Measurements from ENCODE around the gene CRYZ. TPM values are rescaled to one million over a fixed set of nuclear protein-coding genes. Genes with fewer than 3 reads are reported as not detected.
A peak's percentile ranks its signal among the peaks of the same experiment; 100 is the strongest.

CRYZ gene
- total and polyA plus RNA-seq, 8 donors: 39.5 to 78.6 (median 61.8) TPM

DNA sequence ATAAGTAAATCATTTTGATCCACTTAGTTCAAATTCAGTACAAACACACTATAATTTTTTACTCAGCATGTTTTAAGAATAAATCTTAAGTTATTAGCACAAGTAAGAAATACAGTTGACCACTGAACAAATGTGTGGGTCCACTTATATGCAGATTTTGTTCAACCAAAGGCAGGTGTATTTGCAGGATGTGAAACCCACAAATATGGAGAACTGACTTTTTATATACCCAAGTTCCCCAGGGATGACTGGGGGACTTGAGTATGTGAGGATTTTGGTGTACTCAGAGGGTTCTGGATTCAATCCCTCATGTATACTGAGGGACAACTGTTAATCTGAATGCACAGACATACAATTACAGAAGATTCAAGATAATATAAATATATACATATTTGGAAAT, 33.5 kb downstream of the CRYZ start:
- DNase-seq (no peak), ATAC-seq (no peak)
- Histone ChIP-seq H3K9me3 (no peaks in the 10 kb centered on the region), H3K4me3 (no peak overlapping the region), H3K36me3 (peaks cover 0 to 6% of the 10 kb centered on the region in 2 donors), H3K4me1 (no peaks in the 10 kb centered on the region), H3K27me3 (no peaks in the 10 kb centered on the region), H3K27ac (no peak overlapping the region)
- TF ChIP-seq CTCF (IDR thresholded peaks at IDR 0.05): no peak
- intact Hi-C loops (cut with DNase I): no loop called here

- no peaks in the 10 kb centered on the region for H3K9me3 ChIP-seq
- intact Hi-C loops (cut with DNase I): no loop called here
- no peak for DNase-seq
Observed at GRCh38 chr1:74697832-74698231, 35.0 kb downstream of the CRYZ start.

DNA sequence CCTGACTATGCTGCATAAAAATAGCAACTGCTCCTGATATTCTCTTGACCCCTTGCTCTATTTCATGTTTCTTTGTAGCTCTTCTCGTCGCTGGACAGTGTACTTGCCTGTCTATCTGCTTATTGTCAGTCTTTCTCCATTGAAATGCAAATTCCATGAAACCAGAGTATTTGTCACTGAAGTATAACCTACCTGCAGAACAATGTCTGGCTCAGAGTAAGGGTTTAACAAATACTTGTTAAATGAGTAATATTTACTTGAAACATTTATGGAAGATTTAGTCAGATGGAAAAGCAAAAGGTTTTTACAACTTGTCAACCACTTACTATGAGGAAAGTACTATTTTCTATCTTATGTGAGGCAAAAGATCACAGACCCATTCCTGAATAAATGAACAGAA, 39.4 kb downstream of the CRYZ start:
- intact Hi-C loops (cut with DNase I): no loop called here
- H3K4me1 ChIP-seq: no peaks in the 10 kb centered on the region
- no peaks in the 10 kb centered on the region for H3K27me3 ChIP-seq
- H3K4me3 ChIP-seq: no peak overlapping the region
- no peak for TF ChIP-seq CTCF (IDR thresholded peaks at IDR 0.05)
- H3K36me3 ChIP-seq: no peaks in the 10 kb centered on the region
- H3K27ac ChIP-seq: no peak overlapping the region
- no peak for ATAC-seq
- no peaks in the 10 kb centered on the region for H3K9me3 ChIP-seq
- no peak for DNase-seq

More at GRCh38 chr1:74697832-74698231, 35.0 kb downstream of the CRYZ start:
- Histone ChIP-seq H3K27ac (no peak overlapping the region), H3K4me3 (no peak overlapping the region), H3K4me1 (no peaks in the 10 kb centered on the region), H3K27me3 (no peaks in the 10 kb centered on the region), H3K36me3 (no peaks in the 10 kb centered on the region)
- TF ChIP-seq CTCF (IDR thresholded peaks at IDR 0.05): no peak
- no peak for ATAC-seq

- H3K4me1 ChIP-seq: no peaks in the 10 kb centered on the region
- ATAC-seq (peak; percentile 38), DNase-seq (no peak)
- no peak for TF ChIP-seq CTCF (IDR thresholded peaks at IDR 0.05)
- H3K36me3 ChIP-seq: no peaks in the 10 kb centered on the region
- H3K9me3 ChIP-seq: no peaks in the 10 kb centered on the region
- no peaks in the 10 kb centered on the region for H3K27me3 ChIP-seq
- no peak overlapping the region for H3K27ac ChIP-seq
- no peak overlapping the region for H3K4me3 ChIP-seq
- intact Hi-C loops (cut with DNase I): no loop called here
Observed at GRCh38 chr1:74690909-74691308, 41.9 kb downstream of the CRYZ start.

GRCh38 chr1:74690364-74690696, 42.5 kb downstream of the CRYZ start:
- TF ChIP-seq CTCF (IDR thresholded peaks at IDR 0.05): no peak
- intact Hi-C loops (cut with DNase I): no loop called here
- H3K4me3 ChIP-seq: no peak overlapping the region
- H3K4me1 ChIP-seq: no peaks in the 10 kb centered on the region
- no peaks in the 10 kb centered on the region for H3K27me3 ChIP-seq
- H3K36me3 ChIP-seq: no peaks in the 10 kb centered on the region
- no peak for DNase-seq
- H3K9me3 ChIP-seq: no peaks in the 10 kb centered on the region
- H3K27ac ChIP-seq: no peak overlapping the region
- peak; percentile 16 for ATAC-seq

Data from left lung (tissue), 10 donors.